ENCODE measurements around the gene NFIB. TPM values are rescaled to one million over a fixed set of nuclear protein-coding genes. Genes with fewer than 3 reads are reported as not detected.
A peak's percentile ranks its signal among the peaks of the same experiment; 100 is the strongest.

NFIB gene
- polyA plus RNA-seq, 3 donors: not detected

- no peaks in the 10 kb centered on the region for H3K79me2 ChIP-seq (ENCODE audit: insufficient read depth, low read length)
- Mint-ChIP-seq H3K27ac (no peak overlapping the region), H3K27me3 (ENCODE audit: low read depth in 3 of 3) (peaks cover 28 to 50% (median 37%) of the 10 kb centered on the region in 3 donors), H3K9me3 (peaks cover 4 to 14% (median 8%) of the 10 kb centered on the region in 7 donors), H3K36me3 (peaks cover 4% of the 10 kb centered on the region in 2 donors), H3K4me1 (peaks cover 7% of the 10 kb centered on the region), H3K4me3 (no peak overlapping the region)
- no peak for TF ChIP-seq CTCF (IDR thresholded peaks at IDR 0.05)
- H3K9me3 ChIP-seq (replicated peaks in 1 of 2; ENCODE audit: control insufficient read depth in 1 of 2, insufficient read depth in 1 of 2, low read length in 2 of 2): no peaks in the 10 kb centered on the region
- no peak overlapping the region for H3K4me2 ChIP-seq (replicated peaks; ENCODE audit: extremely low read depth, low read length, poor library complexity, severe bottlenecking)
- no peak overlapping the region for H2AFZ ChIP-seq (ENCODE audit: insufficient read depth, low read depth, low read length, poor library complexity, severe bottlenecking)
- 100% methylated on average over 2 of the region's 4 CpGs for WGBS (ENCODE audit: insufficient coverage)
- no peak overlapping the region for H3K27ac ChIP-seq (ENCODE audit: low read depth in 1 of 2, low read length in 2 of 2)
- DNase-seq: no peak
- no peaks in the 10 kb centered on the region for H4K20me1 ChIP-seq (ENCODE audit: insufficient read depth, low read length)
- peaks cover 39 to 54% of the 10 kb centered on the region in 2 donors for H3K27me3 ChIP-seq (ENCODE audit: control insufficient read depth in 2 of 2, insufficient read depth in 2 of 2, low read length in 2 of 2)
- H3K36me3 ChIP-seq (replicated peaks in 1 of 2; ENCODE audit: control insufficient read depth in 1 of 2, insufficient read depth in 2 of 2, low read length in 2 of 2): no peaks in the 10 kb centered on the region
- H3K4me3 ChIP-seq (replicated peaks in 1 of 3; ENCODE audit: low read depth in 2 of 3, low read length in 3 of 3): no peak overlapping the region
- intact Hi-C loops (cut with micrococcal nuclease): no loop called here
- H3K9ac ChIP-seq (ENCODE audit: insufficient read depth, low read length, poor library complexity, severe bottlenecking): no peak overlapping the region
- H3K4me1 ChIP-seq (ENCODE audit: control insufficient read depth in 1 of 2, insufficient read depth in 2 of 2, low read length in 2 of 2): peaks cover 7 to 8% of the 10 kb centered on the region in 2 donors
These were observed 13.1 kb upstream of the NFIB start for GRCh38 chr9:14327036-14327435.

GRCh38 chr9:14326264-14326826, 12.4 kb upstream of the NFIB start:
- Histone ChIP-seq H3K4me2 (replicated peaks; ENCODE audit: extremely low read depth, low read length, poor library complexity, severe bottlenecking) (no peak overlapping the region), H3K79me2 (ENCODE audit: insufficient read depth, low read length) (no peaks in the 10 kb centered on the region), H3K9ac (ENCODE audit: insufficient read depth, low read length, poor library complexity, severe bottlenecking) (no peak overlapping the region), H3K27ac (ENCODE audit: low read depth in 1 of 2, low read length in 2 of 2) (no peak overlapping the region), H4K20me1 (ENCODE audit: insufficient read depth, low read length) (no peaks in the 10 kb centered on the region), H3K36me3 (replicated peaks in 1 of 2; ENCODE audit: control insufficient read depth in 1 of 2, insufficient read depth in 2 of 2, low read length in 2 of 2) (no peaks in the 10 kb centered on the region), H3K27me3 (ENCODE audit: control insufficient read depth in 2 of 2, insufficient read depth in 2 of 2, low read length in 2 of 2) (peaks cover 44 to 61% of the 10 kb centered on the region in 2 donors), H3K9me3 (replicated peaks in 1 of 2; ENCODE audit: control insufficient read depth in 1 of 2, insufficient read depth in 1 of 2, low read length in 2 of 2) (peaks cover 0 to 4% of the 10 kb centered on the region in 2 donors), H3K4me3 (replicated peaks in 1 of 3; ENCODE audit: low read depth in 2 of 3, low read length in 3 of 3) (no peak overlapping the region), H3K4me1 (ENCODE audit: control insufficient read depth in 1 of 2, insufficient read depth in 2 of 2, low read length in 2 of 2) (peaks cover 10 to 11% of the 10 kb centered on the region in 2 donors), H2AFZ (ENCODE audit: insufficient read depth, low read depth, low read length, poor library complexity, severe bottlenecking) (no peak overlapping the region)
- TF ChIP-seq CTCF (IDR thresholded peaks at IDR 0.05): no peak
- DNase-seq: no peak
- intact Hi-C loops (cut with micrococcal nuclease): no loop called here
- peaks cover 4 to 6% of the 10 kb centered on the region in 2 donors for H3K36me3 Mint-ChIP-seq
- H3K9me3 Mint-ChIP-seq: peaks cover 4 to 17% (median 13%) of the 10 kb centered on the region in 7 donors
- peaks cover 34 to 56% (median 44%) of the 10 kb centered on the region in 3 donors for H3K27me3 Mint-ChIP-seq (ENCODE audit: low read depth in 3 of 3)
- H3K4me1 Mint-ChIP-seq: peaks cover 12% of the 10 kb centered on the region
- H3K4me3 Mint-ChIP-seq: peak overlapping the region in 1 of 2 donors; percentile 15
- WGBS (ENCODE audit: insufficient coverage): no CpG with 5 or more reads among the region's 3 CpGs
- H3K27ac Mint-ChIP-seq: no peak overlapping the region

Measured in CD14-positive monocyte (primary cell).